ENCODE data around the gene SEC62. TPM values are rescaled to one million over a fixed set of nuclear protein-coding genes. Genes with fewer than 3 reads are reported as not detected.

The SEC62 gene
- total and polyA plus RNA-seq, 9 of the 15 experiments (the other 6 are each of a cell fraction or from before 2014, with no cell fraction given), result 34.5 to 152 (median 51.8) TPM

- TF ChIP-seq VEZF1 (CRISPR knock-in tag; IDR thresholded peaks at IDR 0.05), result peak; percentile 73
- TF ChIP-seq E2F8 (IDR thresholded peaks at IDR 0.05; ENCODE audit: low read depth, partially characterized antibody), result no peak
- no peak for TF ChIP-seq ZNF551 (CRISPR knock-in tag; IDR thresholded peaks at IDR 0.05)
- no peak for TF ChIP-seq ZNF197 (CRISPR knock-in tag; IDR thresholded peaks at IDR 0.05; ENCODE audit: low read depth)
- TF ChIP-seq DLX4 (CRISPR knock-in tag; IDR thresholded peaks at IDR 0.05), result no peak
- TF ChIP-seq AFF1 (IDR thresholded peaks at IDR 0.05; ENCODE audit: low read depth in 1 of 2, partially characterized antibody in 2 of 2), result no peak
- no peak for TF ChIP-seq KLF6 (CRISPR knock-in tag; IDR thresholded peaks at IDR 0.05; ENCODE audit: borderline replicate concordance)
- TF ChIP-seq CHD1 (IDR thresholded peaks at IDR 0.05; ENCODE audit: low read length), result peak; percentile 86
- no peak for TF ChIP-seq NCOA1 (IDR thresholded peaks at IDR 0.05; ENCODE audit: low read depth)
- TF ChIP-seq PHB2 (IDR thresholded peaks at IDR 0.05; ENCODE audit: low read depth), result no peak
- peak; percentile 71; the same call in 1 of the 2 replicates for TF ChIP-seq NFRKB (IDR thresholded peaks at IDR 0.05; ENCODE audit: low read depth)
- no peak for TF ChIP-seq MIER1 (IDR thresholded peaks at IDR 0.05; ENCODE audit: low read depth)
- TF ChIP-seq, protein P1, sequence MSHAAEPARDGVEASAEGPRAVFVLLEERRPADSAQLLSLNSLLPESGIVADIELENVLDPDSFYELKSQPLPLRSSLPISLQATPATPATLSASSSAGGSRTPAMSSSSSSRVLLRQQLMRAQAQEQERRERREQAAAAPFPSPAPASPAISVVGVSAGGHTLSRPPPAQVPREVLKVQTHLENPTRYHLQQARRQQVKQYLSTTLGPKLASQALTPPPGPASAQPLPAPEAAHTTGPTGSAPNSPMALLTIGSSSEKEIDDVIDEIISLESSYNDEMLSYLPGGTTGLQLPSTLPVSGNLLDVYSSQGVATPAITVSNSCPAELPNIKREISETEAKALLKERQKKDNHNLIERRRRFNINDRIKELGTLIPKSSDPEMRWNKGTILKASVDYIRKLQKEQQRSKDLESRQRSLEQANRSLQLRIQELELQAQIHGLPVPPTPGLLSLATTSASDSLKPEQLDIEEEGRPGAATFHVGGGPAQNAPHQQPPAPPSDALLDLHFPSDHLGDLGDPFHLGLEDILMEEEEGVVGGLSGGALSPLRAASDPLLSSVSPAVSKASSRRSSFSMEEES (CRISPR knock-in tag; IDR thresholded peaks at IDR 0.05), result no peak
- TF ChIP-seq MEF2A (IDR thresholded peaks at IDR 0.05; ENCODE audit: control insufficient read depth, low read depth, low read length), result no peak
- no peak for TF ChIP-seq E2F3 (CRISPR knock-in tag; IDR thresholded peaks at IDR 0.05)
Observed at GRCh38 chr3:169966951-169967915, 626 bp downstream of the SEC62 start (continued).
